Stimulated activated naive CD8-positive, alpha-beta T cell treated with anti-CD3 and anti-CD28 coated beads, Interleukin-15, Interleukin-2, amounts not matched to agents 100 ng/mL and 50 ng/mL, for 24 hours (primary cell): ENCODE data around the gene SLMAP.
A peak's percentile ranks its signal among the peaks of the same experiment; 100 is the strongest.

Experiments
- H3K27ac Mint-ChIP-seq: one replicate; pipeline ENCODE4 v1.8.0; 2021; ENCODE audit warnings: mild to moderate bottlenecking, mixed read lengths
- H3K27me3 Mint-ChIP-seq: one replicate; pipeline ENCODE4 v1.8.0; 2021; ENCODE audit warnings: mixed read lengths
- H3K36me3 Mint-ChIP-seq: one replicate; pipeline ENCODE4 v1.8.0; 2021; ENCODE audit warnings: low read depth, mixed read lengths
- H3K4me1 Mint-ChIP-seq: one replicate; pipeline ENCODE4 v1.8.0; 2021; ENCODE audit warnings: low read depth, mixed read lengths
- H3K4me3 Mint-ChIP-seq: one replicate; pipeline ENCODE4 v1.8.0; 2021; ENCODE audit warnings: mild to moderate bottlenecking, mixed read lengths
- H3K9me3 Mint-ChIP-seq: one replicate; pipeline ENCODE4 v1.8.0; 2021; ENCODE audit warnings: mixed read lengths

The SLMAP gene

GRCh38 chr3:57952208-57952631 is 196.1 kb downstream of the SLMAP start:
- Mint-ChIP-seq H3K36me3 (no peaks in the 10 kb centered on the region), H3K9me3 (no peaks in the 10 kb centered on the region), H3K4me3 (no peak overlapping the region), H3K4me1 (peaks cover 9% of the 10 kb centered on the region), H3K27ac (no peak overlapping the region), H3K27me3 (no peaks in the 10 kb centered on the region)

- Mint-ChIP-seq H3K4me1 (peaks cover 9% of the 10 kb centered on the region), H3K36me3 (no peaks in the 10 kb centered on the region), H3K9me3 (no peaks in the 10 kb centered on the region), H3K27ac (no peak overlapping the region), H3K27me3 (no peaks in the 10 kb centered on the region), H3K4me3 (no peak overlapping the region)
These were observed 196.5 kb downstream of the SLMAP start for GRCh38 chr3:57952651-57953050.

GRCh38 chr3:57953576-57953975 is 197.5 kb downstream of the SLMAP start:
- H3K4me3 Mint-ChIP-seq = no peak overlapping the region
- no peaks in the 10 kb centered on the region for H3K27me3 Mint-ChIP-seq
- H3K9me3 Mint-ChIP-seq = no peaks in the 10 kb centered on the region
- H3K36me3 Mint-ChIP-seq = no peaks in the 10 kb centered on the region
- H3K27ac Mint-ChIP-seq = no peak overlapping the region
- peaks cover 15% of the 10 kb centered on the region for H3K4me1 Mint-ChIP-seq

- H3K27ac Mint-ChIP-seq = no peak overlapping the region
- H3K9me3 Mint-ChIP-seq = no peaks in the 10 kb centered on the region
- no peaks in the 10 kb centered on the region for H3K27me3 Mint-ChIP-seq
- peaks cover 26% of the 10 kb centered on the region for H3K4me1 Mint-ChIP-seq
- H3K4me3 Mint-ChIP-seq = no peak overlapping the region
- no peaks in the 10 kb centered on the region for H3K36me3 Mint-ChIP-seq
These were observed 200.2 kb downstream of the SLMAP start for GRCh38 chr3:57956119-57956832.

- no peak overlapping the region for H3K4me3 Mint-ChIP-seq
- peaks cover 21% of the 10 kb centered on the region for H3K4me1 Mint-ChIP-seq
- H3K27ac Mint-ChIP-seq = no peak overlapping the region
- no peaks in the 10 kb centered on the region for H3K9me3 Mint-ChIP-seq
- H3K27me3 Mint-ChIP-seq = no peaks in the 10 kb centered on the region
- H3K36me3 Mint-ChIP-seq = no peaks in the 10 kb centered on the region
These were observed 200.7 kb downstream of the SLMAP start for GRCh38 chr3:57956833-57957174.

- H3K4me1 Mint-ChIP-seq = peaks cover 21% of the 10 kb centered on the region
- no peaks in the 10 kb centered on the region for H3K36me3 Mint-ChIP-seq
- H3K27ac Mint-ChIP-seq = no peak overlapping the region
- H3K9me3 Mint-ChIP-seq = no peaks in the 10 kb centered on the region
- H3K4me3 Mint-ChIP-seq = no peak overlapping the region
- H3K27me3 Mint-ChIP-seq = no peaks in the 10 kb centered on the region
These were observed 201.7 kb downstream of the SLMAP start for GRCh38 chr3:57957824-57958223.

GRCh38 chr3:57958642-57959422 is 202.7 kb downstream of the SLMAP start:
- Mint-ChIP-seq H3K4me3 (no peak overlapping the region), H3K4me1 (peaks cover 21% of the 10 kb centered on the region), H3K36me3 (no peaks in the 10 kb centered on the region), H3K9me3 (no peaks in the 10 kb centered on the region), H3K27ac (peak overlapping the region; percentile 55), H3K27me3 (no peaks in the 10 kb centered on the region)

GRCh38 chr3:57959423-57960173 is 203.5 kb downstream of the SLMAP start:
- H3K27me3 Mint-ChIP-seq = no peaks in the 10 kb centered on the region
- H3K27ac Mint-ChIP-seq = peak overlapping the region; percentile 55
- H3K4me1 Mint-ChIP-seq = peaks cover 21% of the 10 kb centered on the region
- H3K4me3 Mint-ChIP-seq = peak overlapping the region; percentile 14
- H3K9me3 Mint-ChIP-seq = no peaks in the 10 kb centered on the region
- no peaks in the 10 kb centered on the region for H3K36me3 Mint-ChIP-seq

- Mint-ChIP-seq H3K36me3 (no peaks in the 10 kb centered on the region), H3K27ac (no peak overlapping the region), H3K27me3 (no peaks in the 10 kb centered on the region), H3K4me3 (no peak overlapping the region), H3K4me1 (peaks cover 21% of the 10 kb centered on the region), H3K9me3 (no peaks in the 10 kb centered on the region)
These were observed 204.0 kb downstream of the SLMAP start for GRCh38 chr3:57960174-57960505.

- no peak overlapping the region for H3K27ac Mint-ChIP-seq
- H3K4me1 Mint-ChIP-seq = peaks cover 21% of the 10 kb centered on the region
- H3K36me3 Mint-ChIP-seq = no peaks in the 10 kb centered on the region
- no peaks in the 10 kb centered on the region for H3K9me3 Mint-ChIP-seq
- no peaks in the 10 kb centered on the region for H3K27me3 Mint-ChIP-seq
- H3K4me3 Mint-ChIP-seq = no peak overlapping the region
These were observed 205.2 kb downstream of the SLMAP start for GRCh38 chr3:57961177-57961827.

GRCh38 chr3:57961828-57962447 is 205.8 kb downstream of the SLMAP start:
- H3K27ac Mint-ChIP-seq = no peak overlapping the region
- peaks cover 21% of the 10 kb centered on the region for H3K4me1 Mint-ChIP-seq
- no peaks in the 10 kb centered on the region for H3K36me3 Mint-ChIP-seq
- no peaks in the 10 kb centered on the region for H3K27me3 Mint-ChIP-seq
- H3K4me3 Mint-ChIP-seq = no peak overlapping the region
- no peaks in the 10 kb centered on the region for H3K9me3 Mint-ChIP-seq

GRCh38 chr3:57962448-57962834 is 206.3 kb downstream of the SLMAP start:
- Mint-ChIP-seq H3K4me3 (no peak overlapping the region), H3K9me3 (no peaks in the 10 kb centered on the region), H3K27me3 (no peaks in the 10 kb centered on the region), H3K27ac (no peak overlapping the region), H3K36me3 (no peaks in the 10 kb centered on the region), H3K4me1 (peaks cover 25% of the 10 kb centered on the region)

GRCh38 chr3:57963811-57964346 is 207.8 kb downstream of the SLMAP start:
- H3K27ac Mint-ChIP-seq = no peak overlapping the region
- no peaks in the 10 kb centered on the region for H3K36me3 Mint-ChIP-seq
- no peaks in the 10 kb centered on the region for H3K9me3 Mint-ChIP-seq
- peaks cover 21% of the 10 kb centered on the region for H3K4me1 Mint-ChIP-seq
- H3K27me3 Mint-ChIP-seq = no peaks in the 10 kb centered on the region
- no peak overlapping the region for H3K4me3 Mint-ChIP-seq

GRCh38 chr3:57966829-57967228 is 210.7 kb downstream of the SLMAP start:
- Mint-ChIP-seq H3K27ac (no peak overlapping the region), H3K27me3 (peaks cover 2% of the 10 kb centered on the region)

More at GRCh38 chr3:57966829-57967228, 210.7 kb downstream of the SLMAP start:
- Mint-ChIP-seq H3K36me3 (no peaks in the 10 kb centered on the region), H3K4me1 (peaks cover 9% of the 10 kb centered on the region), H3K9me3 (no peaks in the 10 kb centered on the region), H3K4me3 (no peak overlapping the region)
